Right atrium auricular region (tissue), 2 donors: ENCODE data around the gene D2HGDH. TPM values are rescaled to one million over a fixed set of nuclear protein-coding genes. Genes with fewer than 3 reads are reported as not detected.
"Not testable (repeated sequence)": the region's sequence is repeated elsewhere in the genome, so short reads cannot be mapped to it uniquely, and the experiment has no call there.

Source experiments
- DNase-seq: peaks from one replicate; pipeline ENCODE4 v3.0.0-alpha.2; 2019; ENCODE audit warnings: low spot score
- H3K27ac ChIP-seq, 2 donors: fragments of 200-600 bp; sonication (generic); 1 replicate in 1 of 2; 2 replicates in 1 of 2; pipeline ENCODE4 v1.5.1; 2016 to 2019
- H3K27me3 ChIP-seq, 2 donors: fragments of 200-600 bp; sonication (generic); one replicate each; pipeline versions ENCODE4 v1.5.1 to v1.6.0; 2017 to 2019
- H3K36me3 ChIP-seq: fragments of 200-600 bp; sonication (generic); one replicate; pipeline ENCODE4 v1.5.1; 2016
- H3K4me1 ChIP-seq, 2 donors: fragments of 200-600 bp; sonication (generic); one replicate each; pipeline versions ENCODE4 v1.5.1 to v1.6.0; 2017 to 2019
- H3K4me3 ChIP-seq, 2 donors: fragments of 200-600 bp; sonication (generic); 1 replicate in 1 of 2; 2 replicates in 1 of 2; pipeline ENCODE4 v1.5.1; 2017 to 2019; ENCODE audit warnings: mild to moderate bottlenecking in 1 of 2, moderate library complexity in 1 of 2
- H3K9me3 ChIP-seq, 2 donors: fragments of 200-600 bp; sonication (generic); one replicate each; pipeline ENCODE4 v1.5.1; 2019
- total RNA-seq, 2 donors: library from RNA; depleted of rRNA; stranded (reverse); fragments of >200 nt; gene quantifications; one replicate each; pipeline ENCODE4 v1.1.0, GENCODE V29; 2016
- TF ChIP-seq, protein P1 (sequence below), 2 donors: fragments of 200-600 bp; sonication (generic); IDR thresholded peaks; one replicate each; pipeline ENCODE4 v1.5.1; 2019; ENCODE audit warnings: antibody characterized with exemption in 2 of 2

Gene D2HGDH
- total RNA-seq, 2 donors from 2014 or later, result 7.5 to 11.7 TPM

GRCh38 chr2:241728000-241728399 lies 6.4 kb upstream of the D2HGDH start:
- H3K27me3 ChIP-seq, result no peaks in the 10 kb centered on the region

DNA sequence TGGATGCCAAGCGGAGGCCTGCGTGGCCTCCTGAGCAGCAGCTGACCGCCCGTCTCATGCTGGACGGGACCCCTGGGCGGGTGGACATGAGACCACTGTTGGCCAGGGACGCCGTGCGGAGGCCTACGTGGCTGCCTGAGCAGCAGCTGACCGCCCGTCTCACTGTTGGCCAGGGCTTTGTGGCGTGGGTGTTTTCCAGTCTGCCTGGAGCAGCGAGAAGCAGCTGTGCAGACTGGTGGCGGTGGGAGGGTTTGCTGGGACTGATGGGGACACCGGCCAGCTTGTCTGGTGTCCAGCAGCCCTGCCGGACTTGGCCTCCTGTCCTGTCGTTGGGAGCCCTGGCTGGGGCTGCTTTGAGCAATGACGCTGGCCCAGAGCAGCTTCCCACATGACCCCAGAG lies 5.8 kb upstream of the D2HGDH start:
- peaks cover under 1% of the 10 kb centered on the region for H3K36me3 ChIP-seq
- H3K9me3 ChIP-seq, result no peaks in the 10 kb centered on the region
- TF ChIP-seq, protein P1, sequence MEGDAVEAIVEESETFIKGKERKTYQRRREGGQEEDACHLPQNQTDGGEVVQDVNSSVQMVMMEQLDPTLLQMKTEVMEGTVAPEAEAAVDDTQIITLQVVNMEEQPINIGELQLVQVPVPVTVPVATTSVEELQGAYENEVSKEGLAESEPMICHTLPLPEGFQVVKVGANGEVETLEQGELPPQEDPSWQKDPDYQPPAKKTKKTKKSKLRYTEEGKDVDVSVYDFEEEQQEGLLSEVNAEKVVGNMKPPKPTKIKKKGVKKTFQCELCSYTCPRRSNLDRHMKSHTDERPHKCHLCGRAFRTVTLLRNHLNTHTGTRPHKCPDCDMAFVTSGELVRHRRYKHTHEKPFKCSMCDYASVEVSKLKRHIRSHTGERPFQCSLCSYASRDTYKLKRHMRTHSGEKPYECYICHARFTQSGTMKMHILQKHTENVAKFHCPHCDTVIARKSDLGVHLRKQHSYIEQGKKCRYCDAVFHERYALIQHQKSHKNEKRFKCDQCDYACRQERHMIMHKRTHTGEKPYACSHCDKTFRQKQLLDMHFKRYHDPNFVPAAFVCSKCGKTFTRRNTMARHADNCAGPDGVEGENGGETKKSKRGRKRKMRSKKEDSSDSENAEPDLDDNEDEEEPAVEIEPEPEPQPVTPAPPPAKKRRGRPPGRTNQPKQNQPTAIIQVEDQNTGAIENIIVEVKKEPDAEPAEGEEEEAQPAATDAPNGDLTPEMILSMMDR (IDR thresholded peaks at IDR 0.05), result no peak
- H3K27me3 ChIP-seq, result no peaks in the 10 kb centered on the region
- peak overlapping the region; percentile 65 to 71 for H3K27ac ChIP-seq
- DNase-seq, result peak; percentile 81
- no peak overlapping the region for H3K4me3 ChIP-seq
- H3K4me1 ChIP-seq, result peaks cover 0 to 9% of the 10 kb centered on the region in 2 donors

More at GRCh38 chr2:241728000-241728399, 6.4 kb upstream of the D2HGDH start:
- TF ChIP-seq, protein P1 (IDR thresholded peaks at IDR 0.05), result no peak
- Histone ChIP-seq H3K9me3 (no peaks in the 10 kb centered on the region), H3K36me3 (peaks cover 7% of the 10 kb centered on the region), H3K27ac (peak overlapping the region; percentile 65 to 71), H3K4me3 (no peak overlapping the region), H3K4me1 (peaks cover 0 to 9% of the 10 kb centered on the region in 2 donors)
- peak; percentile 59 for DNase-seq

GRCh38 chr2:241729868-241730267 lies 4.6 kb upstream of the D2HGDH start:
- no peak overlapping the region for H3K4me3 ChIP-seq
- TF ChIP-seq, protein P1 (IDR thresholded peaks at IDR 0.05), result no peak
- no peak for DNase-seq
- H3K36me3 ChIP-seq, result no peaks in the 10 kb centered on the region
- no peaks in the 10 kb centered on the region for H3K27me3 ChIP-seq
- no peaks in the 10 kb centered on the region for H3K9me3 ChIP-seq
- H3K27ac ChIP-seq, result no peak overlapping the region
- peaks cover 0 to 14% of the 10 kb centered on the region in 2 donors for H3K4me1 ChIP-seq

GRCh38 chr2:241730671-241731293 lies 3.6 kb upstream of the D2HGDH start:
- H3K9me3 ChIP-seq, result no peaks in the 10 kb centered on the region

GRCh38 chr2:241732513-241733186 lies 1.8 kb upstream of the D2HGDH start:
- H3K36me3 ChIP-seq, H3K9me3 ChIP-seq, H3K27ac ChIP-seq, H3K4me3 ChIP-seq, H3K27me3 ChIP-seq: not testable (repeated sequence)
- DNase-seq, result peak; percentile 75
- peaks cover 0 to 18% of the 10 kb centered on the region in 2 donors for H3K4me1 ChIP-seq
- TF ChIP-seq, protein P1 (IDR thresholded peaks at IDR 0.05), result peak; percentile 40 to 65

More at GRCh38 chr2:241730671-241731293, 3.6 kb upstream of the D2HGDH start:
- TF ChIP-seq, protein P1 (IDR thresholded peaks at IDR 0.05), result no peak
- DNase-seq, result no peak
- Histone ChIP-seq H3K27ac (no peak overlapping the region), H3K36me3 (no peaks in the 10 kb centered on the region), H3K27me3 (no peaks in the 10 kb centered on the region), H3K4me1 (peaks cover 0 to 19% of the 10 kb centered on the region in 2 donors), H3K4me3 (no peak overlapping the region)
